GM12874 (cell line): ENCODE data around the gene ABR.

Experiments used
- TF ChIP-seq, protein P1 (sequence below): IDR thresholded peaks from 2 replicates; pipeline ENCODE4 v1.5.1; 2011; ENCODE audit warnings: low read depth, mild to moderate bottlenecking, control low read depth, low read length, moderate library complexity; ENCODE audit not compliant: insufficient read depth

ABR gene

DNA sequence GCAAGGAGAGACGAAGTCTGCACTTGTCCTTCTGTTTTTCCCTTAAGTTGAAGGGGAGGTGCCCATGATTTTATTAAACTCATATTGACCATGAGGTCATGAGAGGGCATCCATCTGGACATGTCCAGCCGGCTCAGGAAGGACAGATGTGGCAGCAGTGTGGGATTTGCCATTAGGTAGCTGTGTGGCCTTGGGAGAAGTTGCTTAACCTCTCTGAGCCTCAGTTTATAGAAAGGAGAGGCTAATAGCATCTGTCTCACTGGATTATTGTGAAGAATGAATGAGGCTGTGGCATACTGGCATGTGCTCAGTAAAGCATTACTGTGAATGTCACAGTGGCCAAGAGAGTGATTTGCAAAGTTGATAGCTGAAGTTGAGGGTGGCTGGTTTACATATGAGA is 181.7 kb downstream of the ABR start:
- TF ChIP-seq, protein P1, sequence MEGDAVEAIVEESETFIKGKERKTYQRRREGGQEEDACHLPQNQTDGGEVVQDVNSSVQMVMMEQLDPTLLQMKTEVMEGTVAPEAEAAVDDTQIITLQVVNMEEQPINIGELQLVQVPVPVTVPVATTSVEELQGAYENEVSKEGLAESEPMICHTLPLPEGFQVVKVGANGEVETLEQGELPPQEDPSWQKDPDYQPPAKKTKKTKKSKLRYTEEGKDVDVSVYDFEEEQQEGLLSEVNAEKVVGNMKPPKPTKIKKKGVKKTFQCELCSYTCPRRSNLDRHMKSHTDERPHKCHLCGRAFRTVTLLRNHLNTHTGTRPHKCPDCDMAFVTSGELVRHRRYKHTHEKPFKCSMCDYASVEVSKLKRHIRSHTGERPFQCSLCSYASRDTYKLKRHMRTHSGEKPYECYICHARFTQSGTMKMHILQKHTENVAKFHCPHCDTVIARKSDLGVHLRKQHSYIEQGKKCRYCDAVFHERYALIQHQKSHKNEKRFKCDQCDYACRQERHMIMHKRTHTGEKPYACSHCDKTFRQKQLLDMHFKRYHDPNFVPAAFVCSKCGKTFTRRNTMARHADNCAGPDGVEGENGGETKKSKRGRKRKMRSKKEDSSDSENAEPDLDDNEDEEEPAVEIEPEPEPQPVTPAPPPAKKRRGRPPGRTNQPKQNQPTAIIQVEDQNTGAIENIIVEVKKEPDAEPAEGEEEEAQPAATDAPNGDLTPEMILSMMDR, result no peak

DNA sequence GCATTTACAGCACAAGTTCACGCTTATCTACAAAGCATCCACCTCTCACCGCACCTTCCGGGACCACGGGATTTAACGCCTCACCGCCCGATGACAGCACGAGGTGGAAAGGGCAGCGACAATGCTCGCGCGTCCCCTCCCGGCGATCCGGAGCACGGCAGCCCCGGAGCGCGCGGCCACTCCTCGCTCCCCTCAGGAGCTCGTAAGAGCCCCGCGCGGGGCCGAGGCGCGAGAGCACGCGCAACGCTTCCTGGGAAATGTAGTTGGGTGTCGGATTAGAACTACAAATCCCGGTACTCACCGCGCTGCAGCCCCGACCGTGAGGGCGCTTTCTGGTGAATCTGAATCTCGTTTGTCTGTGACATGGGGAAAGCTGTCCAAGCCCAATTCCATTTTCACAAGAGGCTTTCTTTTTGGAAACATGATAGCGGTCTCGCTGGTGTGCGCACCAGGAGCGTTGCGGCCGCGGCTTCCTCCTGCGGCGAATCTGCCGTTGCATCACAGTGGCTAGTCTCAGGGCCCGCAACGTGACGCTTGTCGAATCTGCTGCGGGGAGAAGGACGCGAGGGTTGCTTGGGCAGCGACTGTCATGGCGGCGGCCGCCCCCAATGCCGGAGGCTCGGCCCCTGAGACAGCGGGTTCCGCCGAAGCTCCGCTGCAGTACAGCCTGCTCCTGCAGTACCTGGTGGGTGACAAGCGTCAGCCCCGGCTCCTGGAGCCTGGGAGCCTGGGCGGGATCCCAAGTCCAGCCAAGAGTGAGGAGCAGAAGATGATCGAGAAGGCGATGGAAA is 183.0 kb downstream of the ABR start, which contains the start of gene TIMM22:
TSS of gene TIMM22 (plus strand) at position 576 of the 791 bp plus-strand sequence. CDS start at position 590, 14 bp downstream.
- TF ChIP-seq, protein P1, result peak; percentile 97

DNA sequence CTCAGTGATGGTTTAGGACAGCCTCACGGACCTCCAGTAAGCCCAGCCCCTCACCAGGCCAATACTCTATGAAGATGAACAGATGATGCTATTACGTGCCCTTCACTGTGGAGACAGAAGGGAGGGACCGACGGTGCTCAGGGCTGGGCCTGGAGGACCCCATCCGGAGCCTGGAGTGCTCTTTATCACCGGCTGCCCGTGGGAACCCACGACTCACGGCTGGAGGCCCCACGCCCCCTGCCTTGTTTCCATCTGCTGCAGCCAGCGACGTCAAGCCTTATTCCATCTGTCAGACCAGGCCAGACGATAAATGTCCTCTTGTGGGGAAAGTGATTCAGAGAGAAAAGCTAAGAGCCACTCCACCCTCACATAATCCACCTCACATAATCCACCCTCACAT is 186.8 kb downstream of the ABR start:
- TF ChIP-seq, protein P1, result no peak

DNA sequence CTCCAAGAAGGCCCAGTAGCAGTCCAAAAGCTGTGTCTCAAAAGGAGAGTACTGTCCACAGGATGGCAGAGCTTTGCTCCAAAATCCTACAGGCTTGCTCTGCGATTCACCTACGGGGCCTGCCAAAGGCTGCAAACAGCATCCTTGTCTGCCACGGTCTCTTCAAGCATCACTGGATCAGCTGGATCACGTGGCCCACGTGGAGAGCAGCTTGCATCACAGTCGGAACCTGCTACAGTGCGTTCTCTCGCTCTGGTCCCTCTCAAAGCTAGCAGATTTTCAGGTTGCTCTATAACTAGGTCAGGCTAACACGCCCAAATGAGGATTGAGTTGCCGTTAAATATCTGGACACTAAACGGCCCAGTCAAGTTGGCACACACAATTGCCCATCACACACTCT is 191.2 kb downstream of the ABR start:
- TF ChIP-seq, protein P1, result no peak

DNA sequence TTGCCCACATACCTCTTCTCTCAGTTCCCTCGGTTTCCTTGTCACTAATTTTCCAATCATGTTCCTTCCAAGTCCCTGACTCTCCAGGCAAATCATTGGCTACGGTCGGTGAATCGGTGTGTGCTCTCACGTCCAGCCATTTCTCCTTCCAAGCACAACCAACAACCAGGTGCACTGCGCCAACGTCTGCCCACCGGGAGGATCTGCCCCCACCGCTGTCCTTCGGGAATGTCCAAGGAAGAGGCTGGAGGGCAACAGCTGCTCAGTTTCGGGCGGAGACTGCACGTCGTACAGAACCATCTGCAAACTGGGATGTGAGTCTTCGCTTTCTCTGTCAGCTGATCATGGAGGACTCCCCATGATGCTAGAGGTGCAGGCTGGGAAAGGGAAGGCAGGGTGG is 191.8 kb downstream of the ABR start:
- TF ChIP-seq, protein P1, result no peak

DNA sequence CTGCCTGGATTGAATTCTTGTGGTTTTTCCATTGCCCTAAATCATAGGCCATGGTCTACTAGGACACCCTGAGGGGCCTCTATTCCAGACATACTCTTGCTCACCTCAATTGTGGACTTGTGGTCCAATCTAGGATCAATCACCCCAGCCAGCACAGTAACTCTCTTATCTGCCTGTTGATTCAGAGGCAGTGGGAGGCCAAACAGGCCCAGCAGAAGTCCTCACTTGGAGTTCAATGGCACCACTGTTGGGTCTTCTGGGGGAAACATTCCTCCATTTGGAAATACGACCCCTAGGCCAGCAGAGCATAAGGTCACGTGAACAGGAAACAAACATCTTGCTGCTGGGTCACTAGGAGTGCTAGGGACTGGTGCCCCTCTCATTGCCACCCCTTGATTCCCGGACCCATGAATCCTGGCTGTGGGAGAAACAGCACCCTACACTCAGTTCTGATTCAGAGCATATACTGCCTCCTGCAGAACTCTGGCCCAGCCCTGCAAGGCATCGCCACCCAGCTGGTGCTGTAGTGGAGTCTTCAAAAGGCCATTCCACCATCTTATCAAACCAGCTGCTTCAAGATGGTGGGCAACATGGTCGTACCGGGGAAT is 193.4 kb downstream of the ABR start:
- TF ChIP-seq, protein P1, result no peak

DNA sequence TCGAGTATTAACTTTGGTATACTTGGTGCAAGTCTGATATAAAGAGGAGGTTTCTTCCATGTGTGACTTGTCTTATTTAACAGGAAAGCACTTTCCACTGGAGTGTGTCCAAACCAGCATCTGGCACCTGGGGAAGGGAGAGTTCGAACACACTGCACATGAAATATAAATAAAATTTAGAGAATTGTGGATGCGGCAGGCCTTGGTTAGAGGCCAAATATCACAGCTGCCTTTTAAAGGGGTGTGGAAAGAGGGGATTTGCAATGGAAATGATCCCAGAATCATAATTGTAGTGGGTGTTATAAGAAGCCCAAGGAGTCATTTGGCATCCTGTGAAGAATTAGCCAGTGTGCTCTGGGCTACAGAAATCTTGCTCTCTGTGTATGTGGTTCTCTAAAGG is 195.9 kb downstream of the ABR start:
- TF ChIP-seq, protein P1, result no peak
